Stimulated activated CD8-positive, alpha-beta memory T cell treated with anti-CD3 and anti-CD28 coated beads, Interleukin-15, amount 100 ng/mL, for 1 hour (primary cell): ENCODE results near the gene FGF4.

ENCODE experiments used
- DNase-seq: peaks from one replicate; pipeline ENCODE4 v3.0.0-alpha.2; 2020; ENCODE audit warnings: low read depth

The FGF4 gene

DNA sequence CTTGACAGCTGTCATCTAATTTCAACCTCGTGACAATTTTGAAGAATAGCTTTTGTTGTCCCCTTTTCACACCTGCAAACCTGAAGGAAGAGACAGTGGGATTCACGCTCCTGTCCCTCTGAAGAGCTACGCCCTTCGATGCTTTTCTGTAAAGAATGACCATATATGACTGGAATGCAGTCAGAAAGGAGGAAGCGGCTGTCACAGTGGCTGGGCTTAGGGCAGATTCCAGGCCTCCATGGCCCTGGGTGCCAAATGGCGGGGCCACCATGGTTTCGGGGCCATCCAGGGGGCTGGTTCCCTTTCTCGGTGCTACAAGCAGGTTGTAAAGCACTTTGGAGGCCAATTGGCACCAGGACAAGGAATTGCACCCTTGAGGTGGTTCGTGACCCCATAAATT lies 49.1 kb downstream of the FGF4 start:
- no peak for DNase-seq

DNA sequence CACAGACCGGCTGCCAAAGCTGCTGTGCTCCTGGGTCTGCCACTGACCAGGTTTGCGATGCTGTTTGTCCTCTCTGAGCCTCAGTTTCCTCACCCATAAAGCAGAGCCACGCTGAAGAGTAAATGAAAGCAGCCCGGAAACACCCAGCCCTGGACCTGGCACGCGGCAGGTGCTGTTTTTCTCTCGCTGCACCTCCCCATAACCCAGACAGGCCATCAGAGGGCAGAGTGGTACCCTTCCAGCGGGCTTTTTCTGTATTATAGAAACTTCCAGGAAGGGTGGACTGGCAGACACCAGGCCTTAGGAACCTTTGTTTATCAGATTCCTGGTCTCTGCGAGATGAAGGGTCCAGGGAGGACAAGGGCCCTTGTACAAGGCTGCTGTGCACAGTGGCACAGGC lies 53.4 kb downstream of the FGF4 start:
- no peak for DNase-seq

DNA sequence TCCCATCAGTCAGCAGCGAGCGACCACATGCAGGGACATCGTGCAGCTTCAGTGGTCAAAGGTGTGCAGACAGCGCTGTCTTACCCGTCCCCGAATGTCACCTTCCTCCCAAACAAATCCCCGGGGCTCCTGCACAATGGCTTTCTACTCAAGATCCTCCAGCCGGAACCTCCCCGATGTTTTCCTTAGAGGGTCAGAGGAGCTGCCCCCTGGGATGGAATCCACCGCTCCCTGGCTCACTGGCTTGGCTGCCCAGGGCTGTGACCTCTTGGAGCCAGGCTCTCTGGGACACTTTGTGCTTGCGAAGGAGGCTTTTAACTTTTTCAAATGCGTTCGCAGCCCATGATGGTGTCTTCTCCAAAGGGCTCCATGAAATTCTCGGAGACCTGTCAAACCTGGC lies 54.0 kb downstream of the FGF4 start:
- no peak for DNase-seq
